Right renal pelvis (tissue), 4 donors: Measurements from ENCODE around the gene NAA35. TPM values are rescaled to one million over a fixed set of nuclear protein-coding genes. Genes with fewer than 3 reads are reported as not detected.
A peak's percentile ranks its signal among the peaks of the same experiment; 100 is the strongest.
"Not testable (repeated sequence)": the region's sequence is repeated elsewhere in the genome, so short reads cannot be mapped to it uniquely, and the experiment has no call there.

Source experiments
- DNase-seq, 4 donors: peaks; one replicate each; pipeline ENCODE4 v3.0.0-alpha.2; 2013; ENCODE audit warnings: low read depth in 4 of 4, low spot score in 3 of 4, missing footprints in 1 of 4
- polyA plus RNA-seq, 4 donors: library from polyadenylated mRNA; unstranded; fragments of 120-200 nt; gene quantifications; one replicate each; pipeline ENCODE4 v1.2.1, GENCODE V29; 2013; ENCODE audit not compliant: insufficient read length in 4 of 4

The NAA35 gene
- polyA plus RNA-seq, 4 donors: 31.4 to 37.7 (median 34.1) TPM

- DNase-seq: no peak
These were observed 2.9 kb downstream of the NAA35 start for GRCh38 chr9:85943757-85944430.

- DNase-seq: no peak
These were observed 3.7 kb downstream of the NAA35 start for GRCh38 chr9:85944672-85945071.

- no peak for DNase-seq
These were observed 8.8 kb downstream of the NAA35 start for GRCh38 chr9:85949586-85950335.

GRCh38 chr9:85959955-85960354 lies 19.0 kb downstream of the NAA35 start:
- no peak for DNase-seq

- peak in 1 of 4 donors; percentile 18 for DNase-seq
These were observed 19.7 kb downstream of the NAA35 start for GRCh38 chr9:85960688-85961093.

GRCh38 chr9:85964526-85964925 lies 23.6 kb downstream of the NAA35 start:
- no peak for DNase-seq

- no peak for DNase-seq
These were observed 24.0 kb downstream of the NAA35 start for GRCh38 chr9:85964949-85965348.

- no peak for DNase-seq
These were observed 28.8 kb downstream of the NAA35 start for GRCh38 chr9:85969727-85970126.

- DNase-seq: no peak
These were observed 30.8 kb downstream of the NAA35 start for GRCh38 chr9:85971731-85972130.

- no peak for DNase-seq
These were observed 32.3 kb downstream of the NAA35 start for GRCh38 chr9:85973238-85973637.

GRCh38 chr9:85974055-85974547 lies 33.2 kb downstream of the NAA35 start:
- DNase-seq: not testable (repeated sequence)

GRCh38 chr9:85978496-85978895 lies 37.5 kb downstream of the NAA35 start:
- no peak for DNase-seq

GRCh38 chr9:85981369-85981768 lies 40.4 kb downstream of the NAA35 start:
- no peak for DNase-seq

GRCh38 chr9:85984457-85984856 lies 43.5 kb downstream of the NAA35 start:
- no peak for DNase-seq

GRCh38 chr9:85987236-85987635 lies 46.3 kb downstream of the NAA35 start:
- DNase-seq: no peak

GRCh38 chr9:85994191-85994590 lies 53.2 kb downstream of the NAA35 start:
- DNase-seq: no peak

- DNase-seq: no peak
These were observed 54.2 kb downstream of the NAA35 start for GRCh38 chr9:85995097-85995496.

GRCh38 chr9:85995599-85995998 lies 54.7 kb downstream of the NAA35 start:
- no peak for DNase-seq

GRCh38 chr9:86005253-86005775 lies 64.4 kb downstream of the NAA35 start:
- no peak for DNase-seq

- no peak for DNase-seq
These were observed 68.2 kb downstream of the NAA35 start for GRCh38 chr9:86009133-86009532.

GRCh38 chr9:86020731-86021130 lies 79.8 kb downstream of the NAA35 start:
- DNase-seq: no peak

- no peak for DNase-seq
These were observed 80.2 kb downstream of the NAA35 start for GRCh38 chr9:86021166-86021565.
